ENCODE measurements around the gene DSCAML1.

DNA sequence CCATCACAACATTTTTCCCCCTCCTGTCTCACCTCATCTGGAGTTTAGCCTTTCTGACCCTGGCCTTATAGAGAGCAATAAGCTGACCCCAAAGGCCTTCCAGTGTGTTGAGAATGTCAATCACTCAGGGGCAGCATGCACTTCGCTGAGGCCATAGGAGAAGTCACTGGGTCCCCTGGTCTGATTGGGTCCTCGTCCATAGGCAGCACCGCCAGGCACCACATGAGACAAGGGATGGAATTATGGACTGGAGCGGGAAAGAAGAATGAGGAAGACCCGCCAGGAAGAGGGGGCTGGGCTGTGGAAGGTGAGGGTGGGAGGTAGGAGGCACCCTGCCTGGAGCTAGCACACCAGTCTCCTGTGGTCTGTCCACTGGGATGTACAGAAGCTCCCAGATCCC is 72.9 kb downstream of the DSCAML1 start:
- TF ChIP-seq EP300 (IDR thresholded peaks at IDR 0.05) (no peak), POLR2AphosphoS5 (IDR thresholded peaks at IDR 0.05) (no peak)
- TF ChIP-seq, protein P1, sequence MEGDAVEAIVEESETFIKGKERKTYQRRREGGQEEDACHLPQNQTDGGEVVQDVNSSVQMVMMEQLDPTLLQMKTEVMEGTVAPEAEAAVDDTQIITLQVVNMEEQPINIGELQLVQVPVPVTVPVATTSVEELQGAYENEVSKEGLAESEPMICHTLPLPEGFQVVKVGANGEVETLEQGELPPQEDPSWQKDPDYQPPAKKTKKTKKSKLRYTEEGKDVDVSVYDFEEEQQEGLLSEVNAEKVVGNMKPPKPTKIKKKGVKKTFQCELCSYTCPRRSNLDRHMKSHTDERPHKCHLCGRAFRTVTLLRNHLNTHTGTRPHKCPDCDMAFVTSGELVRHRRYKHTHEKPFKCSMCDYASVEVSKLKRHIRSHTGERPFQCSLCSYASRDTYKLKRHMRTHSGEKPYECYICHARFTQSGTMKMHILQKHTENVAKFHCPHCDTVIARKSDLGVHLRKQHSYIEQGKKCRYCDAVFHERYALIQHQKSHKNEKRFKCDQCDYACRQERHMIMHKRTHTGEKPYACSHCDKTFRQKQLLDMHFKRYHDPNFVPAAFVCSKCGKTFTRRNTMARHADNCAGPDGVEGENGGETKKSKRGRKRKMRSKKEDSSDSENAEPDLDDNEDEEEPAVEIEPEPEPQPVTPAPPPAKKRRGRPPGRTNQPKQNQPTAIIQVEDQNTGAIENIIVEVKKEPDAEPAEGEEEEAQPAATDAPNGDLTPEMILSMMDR (IDR thresholded peaks at IDR 0.05), result no peak
